A549 (cell line): ENCODE data around the gene SKA3. TPM values are rescaled to one million over a fixed set of nuclear protein-coding genes. Genes with fewer than 3 reads are reported as not detected.

Source experiments
- ATAC-seq, 2 experiments: fragments of 200-7000 bp in 1 of 2; fragments of >200 bp in 1 of 2; cut with Nextera tagmentation in 1 of 2; cut with Tn5 transposase in 1 of 2; 3 replicates each; pipeline versions ENCODE4 v1.8.0 to v1.9.1; 2018 to 2020; ENCODE audit warnings: mild to moderate bottlenecking in 1 of 2, moderate library complexity in 1 of 2
- CTCF ChIA-PET: fragments of 300-600 bp; sonication (Branson Sonifier 250); formaldehyde crosslinking; extraction: SDS; loops from one replicate; lab custom pipeline; 2021; ENCODE audit warnings: antibody characterized with exemption, inconsistent platforms; lab: Yijun Ruan, JAX
- POLR2A ChIA-PET: fragments of 350-600 bp; formaldehyde crosslinking; extraction: SDS; loops from one replicate; lab custom pipeline; 2021; ENCODE audit warnings: antibody characterized with exemption, inconsistent platforms; lab: Yijun Ruan, JAX
- DNase-seq, 2 experiments: peaks; one replicate each; pipeline versions ENCODE4 v3.0.0 to v3.0.0-alpha.2; 2011 to 2016; ENCODE audit warnings: low read depth in 1 of 2, low spot score in 1 of 2
- FAIRE-seq: peaks from 2 replicates; lab custom pipeline; 2011; peaks lifted over from hg19 to GRCh38; lab: Jason Lieb, UNC
- H3K27ac ChIP-seq, 2 experiments: fragments of >200 bp; sonication (Bioruptor Twin); formaldehyde crosslinking; 3 replicates each; pipeline ENCODE4 v1.5.1; 2016 to 2017
- H3K4me1 ChIP-seq: fragments of >200 bp; sonication (Bioruptor Twin); formaldehyde crosslinking; 3 replicates; pipeline ENCODE4 v1.6.1; 2016
- H3K4me2 ChIP-seq: fragments of >200 bp; sonication (Bioruptor Twin); formaldehyde crosslinking; 3 replicates; pipeline ENCODE4 v1.6.1; 2016
- H3K4me3 ChIP-seq: fragments of >200 bp; sonication (Bioruptor Twin); formaldehyde crosslinking; 3 replicates; pipeline ENCODE4 v1.5.1; 2016
- H3K9me3 ChIP-seq: fragments of >200 bp; sonication (Bioruptor Twin); formaldehyde crosslinking; 3 replicates; pipeline ENCODE4 v1.6.1; 2016
- ATOH8 ChIP-seq: fragments of 250-450 bp; sonication (Bioruptor Pico); IDR thresholded peaks from 2 replicates; pipeline ENCODE4 v1.5.0; 2020; ENCODE audit warnings: low read depth, mild to moderate bottlenecking, moderate library complexity
- BCL3 ChIP-seq: fragments of >200 bp; sonication (Bioruptor Twin); formaldehyde crosslinking; IDR thresholded peaks from 3 replicates; pipeline ENCODE4 v1.6.1; 2016
- BHLHE40 ChIP-seq: IDR thresholded peaks from 2 replicates; pipeline ENCODE4 v1.6.1; 2012; ENCODE audit warnings: low read depth, low read length, inconsistent platforms
- CEBPB ChIP-seq, 2 experiments: fragments of >200 bp in 1 of 2; sonication (Bioruptor Twin) in 1 of 2; formaldehyde crosslinking in 1 of 2; IDR thresholded peaks; 2 replicates each; pipeline ENCODE4 v1.6.1; 2012 to 2016
- CHD2 ChIP-seq: fragments of 150-350 bp; IDR thresholded peaks from 2 replicates; pipeline ENCODE4 v1.6.1; 2014; ENCODE audit warnings: low read length; ENCODE audit not compliant: partially characterized antibody
- CHD4 ChIP-seq: fragments of 200-600 bp; sonication (generic); IDR thresholded peaks from 2 replicates; pipeline ENCODE4 v1.6.1; 2016; ENCODE audit warnings: antibody characterized with exemption, mild to moderate bottlenecking, borderline replicate concordance
- E2F6 ChIP-seq: IDR thresholded peaks from 2 replicates; pipeline ENCODE4 v1.6.1; 2012; ENCODE audit warnings: low read depth, borderline replicate concordance
- EHMT2 ChIP-seq: fragments of 200-600 bp; sonication (generic); IDR thresholded peaks from 2 replicates; pipeline ENCODE4 v1.6.1; 2016; ENCODE audit warnings: antibody characterized with exemption, low read depth, mild to moderate bottlenecking, moderate library complexity
- FOSB ChIP-seq: fragments of 250-450 bp; sonication (Bioruptor Pico); IDR thresholded peaks from 2 replicates; pipeline ENCODE4 v1.5.0; 2020; ENCODE audit warnings: mild to moderate bottlenecking, moderate library complexity
- FOSL2 ChIP-seq, 2 experiments: fragments of 450-650 bp in 1 of 2; fragments of >200 bp in 1 of 2; sonication (Bioruptor Twin) in 1 of 2; formaldehyde crosslinking; IDR thresholded peaks; 2 replicates each; pipeline versions ENCODE4 v1.5.0 to v1.6.1; 2016 to 2020; ENCODE audit warnings: mild to moderate bottlenecking in 1 of 2, moderate library complexity in 1 of 2
- FOXS1 ChIP-seq: fragments of 250-450 bp; sonication (Bioruptor Pico); IDR thresholded peaks from 2 replicates; pipeline ENCODE4 v1.5.0; 2020; ENCODE audit warnings: mild to moderate bottlenecking, moderate library complexity
- HES2 ChIP-seq: fragments of >200 bp; sonication (Bioruptor Twin); formaldehyde crosslinking; IDR thresholded peaks from 2 replicates; pipeline ENCODE4 v1.6.1; 2016
- HMGXB4 ChIP-seq: fragments of 250-450 bp; sonication (Bioruptor Pico); IDR thresholded peaks from 2 replicates; pipeline ENCODE4 v1.5.0; 2021; ENCODE audit warnings: mild to moderate bottlenecking, moderate library complexity, borderline replicate concordance
- HOXA7 ChIP-seq: fragments of 250-450 bp; sonication (Bioruptor Pico); IDR thresholded peaks from 2 replicates; pipeline ENCODE4 v1.5.0; 2020; ENCODE audit warnings: mild to moderate bottlenecking, moderate library complexity
- HOXB13 ChIP-seq: fragments of 250-450 bp; sonication (Bioruptor Pico); IDR thresholded peaks from 2 replicates; pipeline ENCODE4 v1.5.0; 2020; ENCODE audit warnings: low read depth, mild to moderate bottlenecking, moderate library complexity
- JUN ChIP-seq, 2 experiments: fragments of >200 bp; sonication (Bioruptor Twin); formaldehyde crosslinking; IDR thresholded peaks; 2 replicates in 1 of 2; 3 replicates in 1 of 2; pipeline ENCODE4 v1.6.1; 2016 to 2017
- KDM5A ChIP-seq: fragments of 200-600 bp; sonication (generic); IDR thresholded peaks from 2 replicates; pipeline ENCODE4 v1.6.1; 2016; ENCODE audit warnings: antibody characterized with exemption, mild to moderate bottlenecking
- NFE2L2 ChIP-seq: fragments of 150-350 bp; conservative IDR thresholded peaks from 2 replicates; pipeline ENCODE4 v1.6.1; 2014; ENCODE audit warnings: low read length
- NR3C1 ChIP-seq: fragments of >200 bp; sonication (Bioruptor Twin); formaldehyde crosslinking; IDR thresholded peaks from 3 replicates; pipeline ENCODE4 v1.6.1; 2017
- RARB ChIP-seq: fragments of 250-450 bp; sonication (Bioruptor Pico); IDR thresholded peaks from 2 replicates; pipeline ENCODE4 v1.8.0; 2021; ENCODE audit warnings: mild to moderate bottlenecking, moderate library complexity
- RCOR1 ChIP-seq: fragments of 150-350 bp; IDR thresholded peaks from 2 replicates; pipeline ENCODE4 v1.6.1; 2014; ENCODE audit warnings: antibody characterized with exemption, low read length, low read depth
- REST ChIP-seq: fragments of 200-600 bp; sonication (generic); IDR thresholded peaks from 2 replicates; pipeline ENCODE4 v1.6.1; 2016; ENCODE audit warnings: antibody characterized with exemption, mild to moderate bottlenecking, moderate library complexity
- RFX5 ChIP-seq: fragments of 450-650 bp; IDR thresholded peaks from 2 replicates; pipeline ENCODE4 v1.7.1; 2014; ENCODE audit warnings: antibody characterized with exemption, mild to moderate bottlenecking, moderate library complexity
- SMC3 ChIP-seq: fragments of >200 bp; sonication (Bioruptor Twin); formaldehyde crosslinking; IDR thresholded peaks from 3 replicates; pipeline ENCODE4 v1.6.1; 2018; ENCODE audit warnings: inconsistent platforms
- TFCP2L1 ChIP-seq: fragments of 250-450 bp; sonication (Bioruptor Pico); IDR thresholded peaks from 2 replicates; pipeline ENCODE4 v1.5.0; 2021; ENCODE audit warnings: mild to moderate bottlenecking
- TP53 ChIP-seq: fragments of 250-450 bp; sonication (Bioruptor Pico); IDR thresholded peaks from 2 replicates; pipeline ENCODE4 v1.5.0; 2021; ENCODE audit warnings: mild to moderate bottlenecking, moderate library complexity
- USF2 ChIP-seq: fragments of 450-650 bp; IDR thresholded peaks from 2 replicates; pipeline ENCODE4 v1.6.1; 2014; ENCODE audit warnings: antibody characterized with exemption
- ZFP36 ChIP-seq: fragments of 450-650 bp; IDR thresholded peaks from 2 replicates; pipeline ENCODE4 v1.6.1; 2014; ENCODE audit warnings: borderline replicate concordance; ENCODE audit not compliant: partially characterized antibody
- ZNF302 ChIP-seq: fragments of 250-450 bp; sonication (Bioruptor Pico); IDR thresholded peaks from 2 replicates; pipeline ENCODE4 v1.9.0; 2021; ENCODE audit warnings: inconsistent platforms, mild to moderate bottlenecking, moderate library complexity
- WGBS: methylation state at CpG from one replicate; pipeline ENCODE4 v1.1.6; 2017; ENCODE audit errors: missing lambda C conversion rate; 5-methylcytosine and 5-hydroxymethylcytosine counted together
- polyA minus RNA-seq: library from RNA; depleted of rRNA, polyadenylated mRNA; stranded (reverse); fragments of >200 nt; gene quantifications from 2 replicates; pipeline ENCODE4 v1.2.3, GENCODE V29; 2011; rRNA and poly(A)+ RNA removed
- polyA plus RNA-seq, 4 experiments: library from polyadenylated mRNA; depleted of rRNA in 3 of 4; stranded (reverse); fragments of >200 nt; fragmentation: RNase III in 1 of 4; extraction: RNeasy Plus Mini Kit Qiagen cat#74134 plus additional on column Dnase treatment in 1 of 4; gene quantifications; 2 replicates in 3 of 4; 3 replicates in 1 of 4; pipeline ENCODE4 v1.2.3, GENCODE V29; 2011 to 2017

Gene SKA3
- polyA plus RNA-seq (2011; rRNA removed), result 15.7 and 19.2 TPM in 2 replicates
- polyA plus RNA-seq (2012; cell fraction: cytosol; rRNA removed), result 8.9 and 9.1 TPM in 2 replicates
- 3.8 and 6.0 TPM in 2 replicates for polyA plus RNA-seq (2012; cell fraction: nucleus; rRNA removed)
- polyA plus RNA-seq (2017; fragmentation: RNase III; extraction: RNeasy Plus Mini Kit Qiagen cat#74134 plus additional on column Dnase treatment), result 12.1 to 15.3 TPM (median 13.5 TPM) in 3 replicates
- polyA minus RNA-seq, result 5.3 and 6.2 TPM in 2 replicates

GRCh38 chr13:21176215-21176981, at the start of gene SKA3, which contains the start of gene MRPL57:
SKA3 (minus strand) TSS chr13:21176552; CDS start chr13:21176477, 75 bp downstream.
MRPL57 (plus strand) TSS chr13:21176658; CDS start chr13:21176917, 259 bp downstream.
- peak within 1 kb of the TSS; percentile 75 for H3K4me3 ChIP-seq
- FAIRE-seq (no peak), ATAC-seq (peak; percentile 96 to 98), DNase-seq (peak; percentile 69 to 92)
- H3K27ac ChIP-seq, result peak within 1 kb of the TSS; percentile 92 to 100
- H3K4me2 ChIP-seq, result peak within 1 kb of the TSS; percentile 92
- POLR2A ChIA-PET, result interaction anchor here (0.7 to 1.7 kb wide), 8 partner anchors 8 to 403 kb away, joined by 3 to 10 read pairs (median 3); partner anchors contain the start of gene EEF1AKMT1
- WGBS, result 0% methylated on average over 10 of the region's 93 CpGs
- H3K9me3 ChIP-seq, result no peaks in the 10 kb centered on the region
- peaks cover 16% of the 10 kb centered on the region; the same call in 2 of the 3 replicates for H3K4me1 ChIP-seq
- CTCF ChIA-PET, result interaction anchor here (0.5 to 1.5 kb wide), 4 partner anchors 9 to 300 kb away, joined by 3 to 4 read pairs (median 3); no protein-coding TSS in a partner anchor
- TF ChIP-seq JUN (IDR thresholded peaks at IDR 0.05) (peak in 1 of 2 experiments; percentile 91; a peak in 4 of 5 replicates), FOSL2 (IDR thresholded peaks at IDR 0.05) (no peak), FOSL2 (CRISPR knock-in tag; IDR thresholded peaks at IDR 0.05) (no peak), RFX5 (no peak), BHLHE40 (no peak), ATOH8 (CRISPR knock-in tag) (no peak), HMGXB4 (CRISPR knock-in tag) (no peak), CHD2 (peak; percentile 98), EHMT2 (no peak), RARB (CRISPR knock-in tag) (no peak), NR3C1 (no peak), TP53 (CRISPR knock-in tag) (no peak), USF2 (no peak), HES2 (no peak), CHD4 (no peak), FOXS1 (CRISPR knock-in tag) (no peak), SMC3 (no peak; the same call in 2 of the 3 replicates), BCL3 (peak; percentile 55; the same call in 1 of the 3 replicates), ZFP36 (no peak), E2F6 (peak; percentile 69; the same call in 1 of the 2 replicates), KDM5A (peak; percentile 88), ZNF302 (no peak), HOXA7 (no peak), RCOR1 (no peak), HOXB13 (CRISPR knock-in tag) (no peak), TFCP2L1 (CRISPR knock-in tag) (no peak), CEBPB (IDR thresholded peaks at IDR 0.05) (no peak), REST (peak; percentile 100), NFE2L2 (no peak), FOSB (CRISPR knock-in tag) (no peak)
